ENCODE data around the gene SEC11C. TPM values are rescaled to one million over a fixed set of nuclear protein-coding genes. Genes with fewer than 3 reads are reported as not detected.

Gene SEC11C
- total RNA-seq, 1 donor from 2014 or later: 58.7 TPM

Other genes with a start within 250 kb of the SEC11C start
- gene GRP, start 80.3 kb downstream of the SEC11C start, total RNA-seq: not detected
- gene RAX, start 133.6 kb downstream of the SEC11C start, total RNA-seq: not detected
- not detected for gene CPLX4, start 178.8 kb downstream of the SEC11C start, total RNA-seq
- 63.6 TPM for gene LMAN1, start 219.4 kb downstream of the SEC11C start, total RNA-seq